ENCODE measurements around the gene CASP10. TPM values are rescaled to one million over a fixed set of nuclear protein-coding genes. Genes with fewer than 3 reads are reported as not detected.

Gene CASP10
- total and polyA plus RNA-seq, 2 of the 4 experiments (the other 2 are of a cell fraction): 0.12 to 0.90 TPM

- Histone ChIP-seq H3K14ac (replicated peaks; ENCODE audit: low read depth, low read length) (no peak overlapping the region), H3K27me3 (ENCODE audit: control insufficient read depth, insufficient read depth, low read length) (peaks cover 3% of the 10 kb centered on the region), H2BK20ac (ENCODE audit: low read depth, low read length) (no peak overlapping the region), H3K9ac (ENCODE audit: low read depth, low read length) (no peak overlapping the region), H4K8ac (ENCODE audit: low read depth in 2 of 2, low read length in 2 of 2) (no peak overlapping the region), H2BK15ac (ENCODE audit: low read depth, low read length) (no peak overlapping the region), H2BK5ac (ENCODE audit: low read depth, low read length, poor library complexity, severe bottlenecking) (no peak overlapping the region), H2AFZ (replicated peaks; ENCODE audit: low read length, poor library complexity) (no peak overlapping the region), H4K20me1 (ENCODE audit: insufficient read depth, low read length) (no peaks in the 10 kb centered on the region), H3K4me2 (ENCODE audit: low read depth, low read length) (no peak overlapping the region), H3K4me3 (ENCODE audit: insufficient read depth, low read depth, low read length) (no peak overlapping the region), H4K5ac (ENCODE audit: low read depth, low read length) (no peak overlapping the region), H2AK9ac (replicated peaks; ENCODE audit: low read depth, low read length, poor library complexity) (no peak overlapping the region), H3K27ac (ENCODE audit: insufficient read depth, low read length) (no peak overlapping the region), H3K9me3 (ENCODE audit: control insufficient read depth, insufficient read depth, low read length) (peaks cover 2% of the 10 kb centered on the region; the same call in 1 of the 2 replicates), H3K23ac (ENCODE audit: low read depth, low read length) (no peak overlapping the region), H3K56ac (ENCODE audit: extremely low read depth, insufficient read depth, low read length) (no peak overlapping the region), H3K4me1 (ENCODE audit: control insufficient read depth, insufficient read depth, low read length) (no peaks in the 10 kb centered on the region), H3K36me3 (ENCODE audit: control insufficient read depth, insufficient read depth, low read length) (no peaks in the 10 kb centered on the region), H4K91ac (ENCODE audit: insufficient read depth, low read depth, low read length) (no peak overlapping the region), H3K79me1 (ENCODE audit: low read depth in 1 of 2, low read length in 2 of 2) (no peaks in the 10 kb centered on the region), H2AK5ac (ENCODE audit: low read depth, low read length) (no peak overlapping the region), H3K4ac (ENCODE audit: low read depth, low read length) (no peak overlapping the region), H2BK120ac (ENCODE audit: low read depth, low read length) (no peak overlapping the region), H3K18ac (ENCODE audit: low read depth, low read length) (no peak overlapping the region), H3K9me1 (ENCODE audit: insufficient read depth, low read length) (no peaks in the 10 kb centered on the region)
- BruUV-seq (replicated peaks): no TSS peak
- WGBS, 2 experiments (ENCODE audit: extremely low coverage in 2 of 2, insufficient read length in 1 of 2): no CpG with 5 or more reads among the region's 4 CpGs
- ATAC-seq (ENCODE audit: low read depth) (no peak), DNase-seq (no peak)
- intact Hi-C loops (cut with micrococcal nuclease) (no loop called here), dilution Hi-C loops (cut with HindIII; ENCODE audit: low sequenced_read_pairs, unreplicated experiment) (no loop called here), in situ Hi-C loops (cut with MboI; ENCODE audit: low sequenced_read_pairs) (no loop called here)
- POLR2A ChIA-PET (ENCODE audit: unreplicated experiment): no interaction called here
- CTCF ChIA-PET: interaction anchor here (0.6 kb wide), 1 partner anchor 18 kb away, joined by 6 read pairs; no protein-coding TSS in a partner anchor
- TF ChIP-seq ELK1 (IDR thresholded peaks at IDR 0.05; ENCODE audit: borderline replicate concordance, low read depth, low read length) (no peak), MXI1 (IDR thresholded peaks at IDR 0.05; ENCODE audit: borderline replicate concordance, low read depth, low read length) (no peak), BHLHE40 (IDR thresholded peaks at IDR 0.05; ENCODE audit: low read depth, low read length) (no peak), NFE2L2 (IDR thresholded peaks at IDR 0.05; ENCODE audit: low read depth, low read length) (no peak), RCOR1 (IDR thresholded peaks at IDR 0.05; ENCODE audit: insufficient replicate concordance, low read length) (no peak), CHD1 (IDR thresholded peaks at IDR 0.05; ENCODE audit: low read depth, low read length) (no peak), POLR2A (IDR thresholded peaks at IDR 0.05; ENCODE audit: low read depth, low read length) (no peak), RAD21 (IDR thresholded peaks at IDR 0.05; ENCODE audit: low read length) (no peak), CEBPB (IDR thresholded peaks at IDR 0.05; ENCODE audit: low read depth, low read length) (no peak), CTCF (conservative IDR thresholded peaks at IDR 0.05; ENCODE audit: low read depth, low read length) (no peak), MAZ (IDR thresholded peaks at IDR 0.05; ENCODE audit: borderline replicate concordance, low read depth, low read length) (no peak), FOS (IDR thresholded peaks at IDR 0.05; ENCODE audit: low read depth, low read length) (no peak), USF2 (IDR thresholded peaks at IDR 0.05; ENCODE audit: low read depth, low read length) (no peak), SMC3 (IDR thresholded peaks at IDR 0.05; ENCODE audit: low read depth, low read length) (no peak), MAFK (IDR thresholded peaks at IDR 0.05; ENCODE audit: low read depth, low read length) (no peak)
Measured at GRCh38 chr2:201188449-201188848, 5.5 kb downstream of the CASP10 start.

Measured in IMR-90 (cell line).